ENCODE results near the gene CST6.

Gene CST6

GRCh38 chr11:66014804-66015453 lies 3.1 kb downstream of the CST6 start:
- no peak for TF ChIP-seq CTCF (IDR thresholded peaks at IDR 0.05; ENCODE audit: extremely low read depth, insufficient read depth, missing control alignments)
- in situ Hi-C loops (cut with MboI; ENCODE audit: low pct_unique_long_range_greater_than_20kb, low sequenced_read_pairs, unreplicated experiment), result no loop called here
- no peak for DNase-seq (ENCODE audit: low spot score)

- in situ Hi-C loops (cut with MboI; ENCODE audit: low pct_unique_long_range_greater_than_20kb, low sequenced_read_pairs, unreplicated experiment), result no loop called here
- DNase-seq (ENCODE audit: low spot score), result no peak
- TF ChIP-seq CTCF (IDR thresholded peaks at IDR 0.05; ENCODE audit: extremely low read depth, insufficient read depth, missing control alignments), result no peak
These were observed 3.7 kb downstream of the CST6 start for GRCh38 chr11:66015454-66015881.

- in situ Hi-C loops (cut with MboI; ENCODE audit: low pct_unique_long_range_greater_than_20kb, low sequenced_read_pairs, unreplicated experiment), result no loop called here
- DNase-seq (ENCODE audit: low spot score), result no peak
These were observed 4.4 kb downstream of the CST6 start for GRCh38 chr11:66015936-66016792.

GRCh38 chr11:66016793-66017177 lies 5.0 kb downstream of the CST6 start:
- no peak for TF ChIP-seq CTCF (IDR thresholded peaks at IDR 0.05; ENCODE audit: extremely low read depth, insufficient read depth, missing control alignments)
- in situ Hi-C loops (cut with MboI; ENCODE audit: low pct_unique_long_range_greater_than_20kb, low sequenced_read_pairs, unreplicated experiment), result no loop called here
- no peak for DNase-seq (ENCODE audit: low spot score)

More at GRCh38 chr11:66015936-66016792, 4.4 kb downstream of the CST6 start:
- no peak for TF ChIP-seq CTCF (IDR thresholded peaks at IDR 0.05; ENCODE audit: extremely low read depth, insufficient read depth, missing control alignments)

GRCh38 chr11:66017321-66017720 lies 5.5 kb downstream of the CST6 start:
- no peak for DNase-seq (ENCODE audit: low spot score)
- in situ Hi-C loops (cut with MboI; ENCODE audit: low pct_unique_long_range_greater_than_20kb, low sequenced_read_pairs, unreplicated experiment), result no loop called here
- TF ChIP-seq CTCF (IDR thresholded peaks at IDR 0.05; ENCODE audit: extremely low read depth, insufficient read depth, missing control alignments), result no peak

GRCh38 chr11:66020212-66020611 lies 8.4 kb downstream of the CST6 start:
- DNase-seq (ENCODE audit: low spot score), result no peak
- TF ChIP-seq CTCF (IDR thresholded peaks at IDR 0.05; ENCODE audit: extremely low read depth, insufficient read depth, missing control alignments), result no peak
- in situ Hi-C loops (cut with MboI; ENCODE audit: low pct_unique_long_range_greater_than_20kb, low sequenced_read_pairs, unreplicated experiment), result no loop called here
